Urinary bladder (tissue), 4 donors: Measurements from ENCODE around the gene NR6A1. TPM values are rescaled to one million over a fixed set of nuclear protein-coding genes. Genes with fewer than 3 reads are reported as not detected.

Experiments
- DNase-seq: peaks from one replicate; pipeline ENCODE4 v3.0.0-alpha.2; 2015; ENCODE audit errors: extremely low spot score
- H3K27ac ChIP-seq: one replicate; pipeline ENCODE4 v1.5.1; 2013; ENCODE audit warnings: low read depth, mild to moderate bottlenecking, moderate library complexity
- H3K36me3 ChIP-seq: one replicate; pipeline ENCODE4 v1.6.1; 2013; ENCODE audit warnings: mild to moderate bottlenecking, moderate library complexity; ENCODE audit not compliant: insufficient read depth
- H3K4me1 ChIP-seq: one replicate; pipeline ENCODE4 v1.6.1; 2013; ENCODE audit warnings: mild to moderate bottlenecking, moderate library complexity; ENCODE audit not compliant: insufficient read depth
- H3K4me3 ChIP-seq: one replicate; pipeline ENCODE4 v1.5.1; 2013; ENCODE audit warnings: low read depth, low read length
- WGBS: extraction: QIAGEN DNeasy Blood & Tissue Kit; methylation state at CpG from one replicate; pipeline ENCODE4 v1.1.7; 2013; 5-methylcytosine and 5-hydroxymethylcytosine counted together
- polyA plus RNA-seq: library from polyadenylated mRNA; stranded (reverse); fragments of 200-250 nt; gene quantifications from one replicate; pipeline ENCODE4 v1.2.3, GENCODE V29; 2013
- total RNA-seq: library from RNA; depleted of rRNA; stranded (reverse); fragments of >200 nt; gene quantifications from one replicate; pipeline ENCODE4 v1.2.3, GENCODE V29; 2014
- donor health status: healthy with polysubstance abuse.
- donor health status: healthy.

Gene NR6A1
- total and polyA plus RNA-seq, 2 donors: 0.29 to 1.4 TPM

DNA sequence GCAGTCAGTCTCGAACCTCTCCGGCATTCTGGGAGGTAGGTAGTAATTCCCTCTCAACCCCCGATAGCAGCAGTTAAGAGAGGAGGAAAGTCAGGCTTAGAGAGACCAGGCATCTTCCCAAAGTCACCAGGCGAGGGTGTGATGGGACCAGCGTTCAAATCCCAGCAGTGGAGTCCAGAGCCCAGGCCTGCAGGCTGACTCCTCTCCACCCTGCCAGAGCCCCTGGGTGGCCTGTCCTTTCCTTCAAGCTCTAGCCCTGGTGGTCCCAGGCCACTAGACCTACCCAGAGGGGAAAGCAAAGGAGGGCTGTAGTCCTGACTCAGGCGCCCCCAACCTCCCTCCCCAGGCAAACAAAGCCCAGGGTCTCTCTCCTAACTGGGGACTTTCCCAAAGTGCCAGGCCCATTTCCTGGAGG lies 259.7 kb downstream of the NR6A1 start:
- 85% methylated on average over 6 of the region's 6 CpGs for WGBS
- no peaks in the 10 kb centered on the region for H3K36me3 ChIP-seq
- no peak for DNase-seq

DNA sequence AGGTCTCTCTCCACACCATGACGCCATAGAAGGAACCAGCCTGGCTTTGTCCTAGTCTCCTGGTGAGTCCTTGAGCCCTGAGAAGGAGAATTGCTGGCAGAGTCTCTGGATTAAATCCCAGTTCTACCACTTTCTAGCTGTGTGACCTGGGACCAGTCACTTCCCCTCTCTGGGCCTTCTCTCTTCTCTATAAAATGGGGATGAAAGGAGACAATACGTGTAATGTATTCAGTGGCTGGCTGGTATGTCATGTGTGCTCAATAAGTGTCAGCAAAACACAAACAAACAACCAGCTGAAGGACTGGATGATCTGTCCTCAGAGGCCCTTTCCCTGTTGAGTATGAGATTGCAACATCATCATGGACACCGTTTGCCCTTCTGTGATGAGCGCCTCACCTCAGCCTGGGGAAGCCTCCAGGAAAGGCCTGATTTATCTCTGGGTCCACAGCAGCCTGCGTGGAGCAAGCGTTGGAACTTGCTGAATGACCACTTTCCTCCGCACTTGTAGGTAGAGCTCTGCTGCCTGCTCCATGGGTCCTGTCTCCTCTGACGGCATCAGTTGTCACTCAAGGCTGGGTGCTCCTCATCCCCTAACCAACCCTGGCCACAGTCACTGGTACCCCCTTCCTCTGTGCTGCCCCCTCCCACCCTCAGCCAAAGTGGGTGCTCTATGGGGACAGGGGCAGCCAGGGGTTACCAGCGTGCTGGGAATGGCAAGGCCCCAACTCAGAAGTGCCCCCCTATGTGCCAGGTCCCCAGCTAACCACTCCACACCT lies 260.3 kb downstream of the NR6A1 start:
- Histone ChIP-seq H3K36me3 (no peaks in the 10 kb centered on the region), H3K27ac (no peak overlapping the region), H3K4me1 (no peaks in the 10 kb centered on the region), H3K4me3 (no peak overlapping the region)
- 85% methylated on average over 9 of the region's 9 CpGs for WGBS
- no peak for DNase-seq

More for the DNA sequence above, 259.7 kb downstream of the NR6A1 start:
- Histone ChIP-seq H3K4me1 (no peaks in the 10 kb centered on the region), H3K4me3 (no peak overlapping the region), H3K27ac (no peak overlapping the region)

DNA sequence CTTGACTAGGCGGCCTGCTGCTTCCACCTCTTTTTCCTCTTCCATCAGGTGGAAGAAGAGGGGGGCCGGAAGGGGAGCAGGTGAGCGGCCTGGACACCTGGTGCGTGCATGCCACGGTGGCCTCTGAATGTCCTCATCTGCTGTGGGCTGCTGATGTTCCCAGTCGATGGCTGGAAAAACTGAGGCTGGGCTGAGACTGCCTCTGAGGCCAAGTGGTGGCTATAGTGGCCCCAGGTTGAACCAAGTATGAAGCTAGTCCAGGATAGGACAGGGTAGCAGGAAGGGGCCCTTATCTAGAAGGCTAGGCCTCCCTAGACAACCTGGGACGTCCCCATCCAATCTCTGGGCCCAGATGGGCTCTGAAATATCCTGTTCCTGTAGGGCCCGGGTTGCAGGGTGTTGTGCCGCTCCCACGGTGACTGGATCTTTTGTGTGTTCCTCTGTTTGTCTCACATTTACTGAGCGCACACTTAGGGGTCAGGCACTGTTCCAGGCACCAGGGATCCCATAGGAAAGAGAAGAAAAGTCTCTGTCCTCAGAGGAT lies 263.2 kb downstream of the NR6A1 start:
- 92% methylated on average over 11 of the region's 11 CpGs for WGBS
- Histone ChIP-seq H3K4me3 (no peak overlapping the region), H3K36me3 (no peaks in the 10 kb centered on the region), H3K4me1 (no peaks in the 10 kb centered on the region), H3K27ac (no peak overlapping the region)
- DNase-seq: no peak

DNA sequence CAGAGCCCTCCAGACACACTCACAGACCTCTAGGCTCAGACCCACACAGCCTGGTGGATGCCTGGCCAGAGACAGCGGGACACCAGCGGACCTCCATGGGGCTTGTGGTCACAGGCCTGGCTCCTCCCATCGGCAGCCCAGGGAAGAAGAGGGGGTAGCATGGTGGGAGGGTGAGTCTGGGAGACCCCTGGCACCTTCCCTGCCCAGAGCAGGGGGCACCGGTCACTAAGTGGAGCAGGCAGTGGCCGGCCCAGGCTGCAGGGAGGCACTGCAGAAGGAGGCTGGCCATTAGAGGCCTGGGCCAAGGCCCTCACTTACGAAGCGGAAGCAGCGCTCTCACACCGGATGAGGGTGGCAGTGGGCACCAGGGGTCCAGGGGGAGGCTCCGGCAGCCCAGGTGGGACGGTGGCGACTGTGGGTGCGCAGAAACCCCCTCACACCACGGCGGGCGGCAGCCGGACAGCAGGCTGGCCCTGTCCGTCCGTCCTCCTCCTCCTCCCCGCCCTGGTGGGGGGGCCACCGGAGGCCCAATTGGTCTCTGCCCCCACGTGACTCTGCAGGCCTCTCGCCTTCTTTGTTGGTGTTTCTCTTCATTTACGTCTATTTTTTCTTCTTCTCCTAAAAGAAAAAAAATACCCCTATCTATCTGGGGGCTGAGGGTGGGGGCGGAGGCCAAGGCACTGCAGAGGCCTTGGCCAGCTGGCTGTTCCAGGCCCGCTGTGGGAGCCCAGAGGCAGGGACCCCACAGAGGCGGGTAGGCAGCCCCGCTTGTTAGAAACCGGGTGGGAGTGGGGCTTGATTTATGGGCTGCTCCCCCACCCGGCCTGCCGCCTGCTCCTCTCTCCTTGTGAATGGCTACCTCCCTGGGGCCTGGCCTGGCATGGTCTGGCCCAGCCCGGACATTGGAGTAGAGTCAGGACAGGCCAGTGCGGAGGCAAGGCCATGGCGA lies 263.9 kb downstream of the NR6A1 start, which contains the start of gene NR5A1:
TSS of gene NR5A1 (minus strand) at position 469 of the 949 bp plus-strand sequence. CDS start 4,004 bp downstream, outside the sequence.
- DNase-seq: no peak
- WGBS: 91% methylated on average over 34 of the region's 34 CpGs
- Histone ChIP-seq H3K36me3 (no peaks in the 10 kb centered on the region), H3K4me1 (no peaks in the 10 kb centered on the region), H3K4me3 (no peak within 1 kb of the TSS), H3K27ac (no peak within 1 kb of the TSS)

DNA sequence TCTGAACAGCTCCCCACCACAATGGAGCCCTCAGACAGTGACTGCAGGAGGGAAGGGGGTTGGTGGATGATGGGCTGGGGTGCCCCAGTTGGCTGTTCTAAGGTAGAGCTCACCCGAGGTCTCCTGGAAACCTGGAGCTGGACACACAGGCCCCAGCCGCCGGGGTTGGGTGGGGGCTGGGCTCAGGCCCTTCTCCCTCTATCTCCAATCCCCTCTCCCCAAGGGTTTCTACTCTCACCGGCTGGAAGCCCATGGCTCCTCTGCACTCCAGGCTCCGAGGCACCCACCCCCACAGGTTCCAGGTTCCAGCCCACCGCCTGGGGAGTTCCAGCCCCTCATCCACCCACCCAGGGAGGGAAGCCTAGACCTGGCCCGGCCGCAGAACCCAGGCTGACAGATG lies 264.7 kb downstream of the NR6A1 start:
- Histone ChIP-seq H3K36me3 (no peaks in the 10 kb centered on the region), H3K4me3 (no peak overlapping the region), H3K27ac (no peak overlapping the region), H3K4me1 (no peaks in the 10 kb centered on the region)
- no peak for DNase-seq
- 81% methylated on average over 8 of the region's 8 CpGs for WGBS

DNA sequence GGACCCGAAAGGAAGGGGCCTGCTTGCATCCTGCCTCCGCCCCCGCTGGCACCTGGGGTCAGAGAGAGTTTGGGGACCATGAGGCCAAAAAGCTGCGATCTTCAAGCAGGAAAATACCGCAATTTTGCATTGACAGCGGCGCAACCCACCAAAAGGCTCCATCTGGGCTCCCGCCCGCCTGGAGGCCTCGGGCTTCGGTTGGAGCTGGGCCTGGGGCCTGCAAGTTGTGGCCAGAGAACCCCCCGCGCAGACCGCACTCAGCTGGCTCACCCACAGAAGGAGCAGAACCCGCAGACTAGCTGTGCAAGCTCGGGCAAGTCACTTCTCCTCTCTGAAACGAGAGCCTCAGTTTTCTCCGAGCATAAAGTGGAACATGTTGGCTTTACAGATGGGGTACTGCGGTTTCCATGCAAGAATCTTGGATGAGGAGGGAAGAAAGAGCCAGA lies 265.2 kb downstream of the NR6A1 start:
- WGBS: 85% methylated on average over 19 of the region's 19 CpGs
- no peak for DNase-seq
- H3K4me1 ChIP-seq: no peaks in the 10 kb centered on the region
- H3K36me3 ChIP-seq: no peaks in the 10 kb centered on the region
- H3K4me3 ChIP-seq: no peak overlapping the region
- no peak overlapping the region for H3K27ac ChIP-seq

DNA sequence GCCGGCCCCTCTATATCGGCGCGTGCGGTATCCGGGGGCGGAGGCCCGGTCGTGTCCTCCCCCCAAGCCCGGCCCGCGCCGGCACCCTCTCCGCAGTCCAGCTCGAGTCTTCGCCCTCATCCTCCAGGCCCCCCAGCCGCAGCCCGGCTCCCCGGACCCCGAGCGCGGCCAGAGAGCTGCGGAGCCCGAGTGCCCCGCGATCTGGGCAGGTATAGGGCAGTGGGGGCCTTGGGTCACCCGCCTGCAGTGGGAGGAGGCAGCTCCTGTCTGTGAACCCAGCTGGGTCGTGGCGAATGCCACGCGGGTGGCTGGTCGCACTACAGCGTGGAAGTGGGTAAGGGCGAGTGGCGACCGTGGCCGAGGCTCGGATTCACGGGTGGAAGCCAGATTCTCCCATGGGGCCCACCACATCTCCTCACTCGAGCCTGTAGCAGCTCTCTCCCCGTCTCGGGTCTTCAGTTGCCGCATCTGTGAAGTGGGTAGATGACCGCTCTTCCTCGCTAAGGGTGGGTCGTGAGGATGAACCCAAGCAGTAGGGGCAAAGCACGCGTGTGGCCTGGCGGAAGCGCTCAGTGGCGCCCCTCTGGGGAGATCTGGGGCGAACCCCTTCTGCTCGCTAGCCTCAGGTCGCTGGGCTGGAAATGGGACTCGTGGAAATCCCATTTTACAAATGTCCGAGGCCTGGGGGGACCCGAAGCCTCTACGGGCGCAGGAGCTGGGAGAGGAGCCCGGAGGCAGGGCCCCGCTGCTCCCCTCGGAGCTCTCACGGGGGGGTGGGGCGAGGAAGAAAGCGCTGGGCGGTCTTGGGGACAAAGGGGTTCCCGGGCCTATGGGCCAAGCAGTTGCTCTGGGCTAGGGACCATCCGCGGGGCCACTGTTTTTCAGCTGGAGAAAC lies 265.9 kb downstream of the NR6A1 start:
- no peaks in the 10 kb centered on the region for H3K36me3 ChIP-seq
- no peaks in the 10 kb centered on the region for H3K4me1 ChIP-seq
- no peak for DNase-seq
- H3K4me3 ChIP-seq: peak overlapping the region; percentile 34
- 23% methylated on average over 69 of the region's 69 CpGs for WGBS
- no peak overlapping the region for H3K27ac ChIP-seq

DNA sequence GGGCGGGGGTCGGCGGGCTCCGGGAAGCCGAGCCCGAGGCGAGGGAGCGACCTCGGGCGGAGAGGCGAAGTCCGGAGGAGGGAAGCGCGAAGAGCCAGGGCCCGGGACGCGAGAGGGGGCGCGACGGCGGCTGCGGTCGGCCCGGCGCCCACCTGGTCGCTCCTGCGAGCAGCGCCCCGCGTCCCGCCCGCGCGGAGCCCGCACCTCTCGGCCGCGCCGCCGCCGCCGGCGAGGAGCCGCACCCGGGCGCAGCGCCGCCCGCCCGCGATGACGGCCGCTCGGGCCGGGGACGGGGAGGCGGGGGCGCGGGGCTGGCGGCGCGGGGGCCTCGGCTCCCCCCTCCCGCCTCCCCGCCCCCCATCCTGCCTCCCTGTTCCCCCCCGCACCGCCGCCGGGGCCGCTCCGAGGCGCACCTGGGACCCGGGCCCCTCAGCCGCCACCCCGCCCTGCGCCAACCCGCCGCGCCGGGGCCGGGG lies 266.5 kb downstream of the NR6A1 start:
- DNase-seq: no peak
- H3K4me3 ChIP-seq: peak overlapping the region; percentile 34
- H3K4me1 ChIP-seq: no peaks in the 10 kb centered on the region
- WGBS: under 1% methylated on average over 76 of the region's 81 CpGs
- H3K36me3 ChIP-seq: no peaks in the 10 kb centered on the region
- H3K27ac ChIP-seq: no peak overlapping the region

DNA sequence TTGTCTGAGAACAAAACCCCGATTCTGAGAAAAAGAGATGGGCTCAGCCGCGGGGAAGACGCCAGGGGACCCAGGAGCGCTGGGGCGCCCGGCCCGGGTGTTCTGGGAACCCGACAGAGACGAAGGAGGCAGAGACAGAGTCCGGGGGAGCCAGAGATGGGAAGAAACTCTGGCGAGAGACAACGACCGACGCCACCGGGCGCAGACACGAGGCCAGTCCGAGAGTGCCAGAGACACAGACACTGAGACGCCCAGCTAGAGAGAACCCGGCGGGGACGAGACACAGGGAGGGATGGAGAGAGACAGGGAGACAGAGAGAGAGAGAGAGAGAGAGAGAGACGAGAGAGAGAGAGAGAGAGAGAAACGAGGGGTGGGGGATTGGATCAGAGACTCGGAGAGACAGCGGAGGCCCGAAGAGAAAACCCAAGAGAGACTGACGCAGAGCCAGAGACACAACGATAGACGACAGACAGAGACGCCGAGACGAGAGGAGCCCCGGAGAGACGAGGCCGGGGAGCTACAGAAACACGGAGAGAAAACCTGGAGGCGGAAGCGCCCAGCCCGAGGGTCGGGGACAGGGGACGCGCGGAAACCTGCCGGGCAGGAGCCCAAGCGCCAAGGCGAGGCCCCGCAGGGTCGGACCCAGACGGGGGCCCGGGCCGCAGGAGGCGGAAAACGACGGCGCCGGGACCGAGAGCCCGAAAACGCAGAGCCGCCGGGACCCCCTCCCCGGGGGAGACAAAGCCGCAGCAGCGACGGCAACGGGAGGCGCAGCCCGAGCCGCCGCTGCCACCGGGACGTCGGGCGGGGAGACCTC lies 267.2 kb downstream of the NR6A1 start:
- no peaks in the 10 kb centered on the region for H3K4me1 ChIP-seq
- 2% methylated on average over 76 of the region's 76 CpGs for WGBS
- H3K4me3 ChIP-seq: peak overlapping the region; percentile 34
- H3K36me3 ChIP-seq: no peaks in the 10 kb centered on the region
- no peak for DNase-seq
- H3K27ac ChIP-seq: no peak overlapping the region

DNA sequence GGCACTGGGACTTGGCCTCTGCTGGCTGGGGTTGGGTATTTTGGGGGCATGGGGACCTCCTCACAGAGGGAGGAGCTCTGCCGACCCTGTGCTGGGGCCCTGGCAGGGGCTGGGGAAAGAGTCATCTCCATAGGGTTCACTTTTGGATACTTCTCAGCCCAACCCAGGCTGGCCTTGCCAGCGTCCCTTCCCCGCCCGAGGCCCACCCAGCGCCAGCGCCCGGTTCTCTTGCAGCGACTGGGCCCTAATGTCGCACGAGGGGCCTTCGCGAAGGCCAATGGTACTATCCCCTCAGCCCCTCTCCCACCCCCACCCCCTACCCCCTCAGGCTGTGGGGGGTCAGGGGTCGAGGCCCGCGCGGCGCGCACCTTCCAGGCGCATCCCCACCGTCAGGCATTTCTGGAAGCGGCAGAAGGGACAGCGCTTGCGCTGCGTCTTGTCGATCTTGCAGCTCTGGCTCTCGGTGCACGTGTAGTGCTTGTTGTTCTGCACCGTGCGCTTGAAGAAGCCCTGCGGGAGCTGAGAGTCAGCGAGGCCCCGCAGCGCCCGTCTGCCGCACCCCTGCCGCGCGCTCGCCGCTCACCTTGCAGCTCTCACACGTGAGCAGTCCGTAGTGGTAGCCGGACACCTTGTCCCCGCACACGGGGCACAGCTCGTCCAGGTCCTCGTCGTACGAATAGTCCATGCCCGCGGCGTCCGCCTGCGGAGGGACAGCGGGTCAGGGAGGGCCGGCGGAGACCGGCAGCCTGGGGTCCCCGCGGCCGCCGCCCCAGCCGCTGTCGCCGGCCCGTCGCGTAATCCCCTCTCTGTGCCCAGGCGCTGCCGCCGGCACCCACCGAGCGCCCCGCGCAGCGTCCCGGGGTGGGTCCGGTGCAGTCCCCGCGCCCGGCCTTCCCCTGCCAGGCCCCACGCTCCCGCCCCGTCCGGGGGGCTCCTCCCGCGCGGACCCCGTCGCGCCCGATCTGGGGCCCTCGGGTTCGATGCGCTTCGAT lies 268.1 kb downstream of the NR6A1 start:
- DNase-seq: no peak
- Histone ChIP-seq H3K4me3 (no peak overlapping the region), H3K4me1 (no peaks in the 10 kb centered on the region), H3K36me3 (no peaks in the 10 kb centered on the region), H3K27ac (no peak overlapping the region)
- 8% methylated on average over 96 of the region's 96 CpGs for WGBS

DNA sequence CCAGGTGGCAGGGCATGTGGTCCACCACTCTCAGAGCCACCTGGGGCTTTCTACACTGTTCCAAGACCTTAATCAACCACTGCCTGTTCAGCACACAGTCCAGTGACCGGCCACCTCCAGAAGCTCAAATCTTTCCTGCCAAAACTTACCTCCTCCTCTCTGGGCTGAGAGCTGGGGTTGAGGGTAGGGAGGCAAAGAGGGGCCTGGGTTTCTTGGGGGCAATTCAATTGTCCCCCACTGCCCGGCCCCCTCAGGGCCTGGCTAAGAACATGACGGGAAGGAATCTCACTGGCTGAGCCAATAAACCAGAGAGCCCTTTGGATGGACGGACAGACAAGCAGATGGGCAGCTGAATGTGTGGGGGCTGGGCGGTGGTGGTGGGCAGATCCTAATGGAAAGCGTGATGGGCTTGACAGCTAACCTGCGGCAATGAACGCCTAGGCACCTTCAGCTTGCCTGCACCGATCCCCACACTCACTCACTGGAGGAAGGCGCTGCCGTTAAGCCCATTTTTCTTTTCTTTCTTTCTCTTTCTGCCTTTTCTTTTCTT lies 269.3 kb downstream of the NR6A1 start:
- H3K4me1 ChIP-seq: no peaks in the 10 kb centered on the region
- H3K36me3 ChIP-seq: no peaks in the 10 kb centered on the region
- H3K27ac ChIP-seq: no peak overlapping the region
- DNase-seq: no peak
- H3K4me3 ChIP-seq: no peak overlapping the region
- WGBS: 62% methylated on average over 11 of the region's 11 CpGs
